ENCODE data around the gene ENOSF1. TPM values are rescaled to one million over a fixed set of nuclear protein-coding genes. Genes with fewer than 3 reads are reported as not detected.

ENOSF1 gene
- total and polyA plus RNA-seq, 7 experiments from 2014 or later, result 12.2 to 137 (median 86.5) TPM

Other genes with a start within 250 kb of the ENOSF1 start
- under 1 TPM in 3 of 5 experiments, not detected in 2; 0.12 to 0.35 (median 0.19) TPM for gene COLEC12, start 211.9 kb downstream of the ENOSF1 start, total RNA-seq
- gene COLEC12, start 211.9 kb downstream of the ENOSF1 start, polyA plus RNA-seq, result not detected
- gene CETN1, start 132.2 kb downstream of the ENOSF1 start, total RNA-seq, result not detected
- not detected for gene CETN1, start 132.2 kb downstream of the ENOSF1 start, polyA plus RNA-seq
- gene CLUL1, start 115.6 kb downstream of the ENOSF1 start, total RNA-seq, result under 1 TPM in 1 of 5 experiments, not detected in 4; 0.19 TPM
- under 1 TPM; 0.26 to 0.52 TPM for gene CLUL1, start 115.6 kb downstream of the ENOSF1 start, polyA plus RNA-seq
- gene TYMS, start 55.0 kb downstream of the ENOSF1 start, total RNA-seq, result 100 to 1,000 TPM in 1 of 5 experiments, 1 to 10 TPM in 1, under 1 TPM in 1, not detected in 2; 0.85 to 241 (median 2.0) TPM
- not detected for gene TYMS, start 55.0 kb downstream of the ENOSF1 start, polyA plus RNA-seq
- 10 to 100 TPM; 14.2 to 15.8 (median 14.8) TPM for gene YES1, start 99.6 kb upstream of the ENOSF1 start, total RNA-seq
- 1 to 10 TPM in 1 of 2 donors, under 1 TPM in 1; 0.66 to 4.1 TPM for gene YES1, start 99.6 kb upstream of the ENOSF1 start, polyA plus RNA-seq
- under 1 TPM in 2 of 5 experiments, not detected in 3; 0.34 TPM for gene ADCYAP1, start 192.2 kb upstream of the ENOSF1 start, total RNA-seq
- gene ADCYAP1, start 192.2 kb upstream of the ENOSF1 start, polyA plus RNA-seq, result not detected